ENCODE data around the gene FILIP1L. TPM values are rescaled to one million over a fixed set of nuclear protein-coding genes. Genes with fewer than 3 reads are reported as not detected.

FILIP1L gene
- total and polyA plus RNA-seq, 2 of the 8 experiments (the other 6 are each of a cell fraction or from before 2014, with no cell fraction given), result 0.06 to 0.09 TPM

DNA sequence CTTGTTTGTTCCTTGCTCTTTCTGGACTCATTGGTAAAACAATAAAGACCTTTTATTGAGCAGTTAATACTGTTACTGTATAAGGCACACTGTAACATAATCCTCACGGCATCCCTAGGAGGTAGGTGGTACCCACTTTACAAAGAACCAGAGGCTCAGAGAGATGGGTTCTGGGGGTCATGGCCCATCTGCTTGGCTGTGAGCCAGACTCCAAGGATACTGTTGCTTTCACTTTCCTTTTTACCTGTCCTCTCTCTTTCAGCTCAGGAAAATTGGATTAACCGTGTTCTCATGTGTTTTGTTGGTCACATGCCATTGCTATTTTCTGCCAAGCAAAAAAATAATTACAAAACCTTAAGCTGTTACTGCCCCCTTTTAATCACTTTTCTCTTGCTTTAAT, 34.8 kb upstream of the FILIP1L start (continued):
- no peak for TF ChIP-seq CREB1 (IDR thresholded peaks at IDR 0.05)
- TF ChIP-seq ATF3 (IDR thresholded peaks at IDR 0.05; ENCODE audit: insufficient read depth, low read depth, low read length), result no peak
- TF ChIP-seq POLR2AphosphoS5 (IDR thresholded peaks at IDR 0.05; ENCODE audit: low read depth, low read length), result no peak

All from H1 (cell line).